Measurements from ENCODE around the gene INCA1. TPM values are rescaled to one million over a fixed set of nuclear protein-coding genes. Genes with fewer than 3 reads are reported as not detected.

The INCA1 gene
- total and polyA plus RNA-seq, 2 of the 13 experiments (the other 11 are each of a cell fraction or from before 2014, with no cell fraction given): 0.93 to 2.6 TPM

DNA sequence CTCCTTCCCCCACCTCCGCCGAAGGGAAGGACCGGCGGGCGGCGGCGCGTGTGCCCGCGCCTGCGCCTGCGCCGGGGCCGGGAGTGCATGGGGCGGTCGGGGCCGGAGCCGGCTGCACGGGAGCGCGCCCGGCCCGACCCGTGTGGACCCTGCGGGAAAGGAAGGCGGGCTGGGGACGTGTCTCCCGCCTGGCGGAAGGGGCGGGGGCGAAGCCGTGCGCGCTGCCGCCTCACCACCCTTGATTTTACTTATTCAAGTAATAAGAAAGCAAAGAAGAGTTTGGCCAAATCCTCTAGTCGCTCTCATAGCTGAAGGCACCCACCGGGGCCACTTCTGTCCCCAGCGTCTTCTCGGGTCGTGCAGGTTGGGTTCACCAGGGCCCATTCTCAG, 48.4 kb downstream of the INCA1 start (continued):
- TF ChIP-seq, protein P1, sequence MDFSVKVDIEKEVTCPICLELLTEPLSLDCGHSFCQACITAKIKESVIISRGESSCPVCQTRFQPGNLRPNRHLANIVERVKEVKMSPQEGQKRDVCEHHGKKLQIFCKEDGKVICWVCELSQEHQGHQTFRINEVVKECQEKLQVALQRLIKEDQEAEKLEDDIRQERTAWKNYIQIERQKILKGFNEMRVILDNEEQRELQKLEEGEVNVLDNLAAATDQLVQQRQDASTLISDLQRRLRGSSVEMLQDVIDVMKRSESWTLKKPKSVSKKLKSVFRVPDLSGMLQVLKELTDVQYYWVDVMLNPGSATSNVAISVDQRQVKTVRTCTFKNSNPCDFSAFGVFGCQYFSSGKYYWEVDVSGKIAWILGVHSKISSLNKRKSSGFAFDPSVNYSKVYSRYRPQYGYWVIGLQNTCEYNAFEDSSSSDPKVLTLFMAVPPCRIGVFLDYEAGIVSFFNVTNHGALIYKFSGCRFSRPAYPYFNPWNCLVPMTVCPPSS (IDR thresholded peaks at IDR 0.05): no peak
- TF ChIP-seq ZBTB34 (CRISPR knock-in tag; IDR thresholded peaks at IDR 0.05) (no peak), ZNF607 (CRISPR knock-in tag; IDR thresholded peaks at IDR 0.05; ENCODE audit: borderline replicate concordance) (no peak), MAFG (CRISPR knock-in tag; IDR thresholded peaks at IDR 0.05) (no peak), HDAC6 (IDR thresholded peaks at IDR 0.05; ENCODE audit: low read depth, low read length) (no peak), SP140L (CRISPR knock-in tag; IDR thresholded peaks at IDR 0.05; ENCODE audit: borderline replicate concordance) (no peak), ZNF770 (CRISPR knock-in tag; IDR thresholded peaks at IDR 0.05) (no peak), THAP11 (CRISPR knock-in tag; IDR thresholded peaks at IDR 0.05) (no peak), YEATS4 (CRISPR knock-in tag; IDR thresholded peaks at IDR 0.05; ENCODE audit: borderline replicate concordance) (no peak), BRD4 (CRISPR knock-in tag; IDR thresholded peaks at IDR 0.05) (peak; percentile 20; the same call in 1 of the 2 replicates), ZNF230 (CRISPR knock-in tag; IDR thresholded peaks at IDR 0.05) (no peak), IRF1 (CRISPR knock-in tag; IDR thresholded peaks at IDR 0.05; ENCODE audit: low read depth) (no peak), SRSF9 (IDR thresholded peaks at IDR 0.05; ENCODE audit: borderline replicate concordance, insufficient read depth, low read depth, low read length, poor library complexity, severe bottlenecking) (no peak), STAG1 (CRISPR knock-in tag; IDR thresholded peaks at IDR 0.05) (no peak), ZNF33B (CRISPR knock-in tag; IDR thresholded peaks at IDR 0.05) (no peak), ZNF569 (CRISPR knock-in tag; IDR thresholded peaks at IDR 0.05; ENCODE audit: borderline replicate concordance) (no peak)
- TF ChIP-seq, protein P2, sequence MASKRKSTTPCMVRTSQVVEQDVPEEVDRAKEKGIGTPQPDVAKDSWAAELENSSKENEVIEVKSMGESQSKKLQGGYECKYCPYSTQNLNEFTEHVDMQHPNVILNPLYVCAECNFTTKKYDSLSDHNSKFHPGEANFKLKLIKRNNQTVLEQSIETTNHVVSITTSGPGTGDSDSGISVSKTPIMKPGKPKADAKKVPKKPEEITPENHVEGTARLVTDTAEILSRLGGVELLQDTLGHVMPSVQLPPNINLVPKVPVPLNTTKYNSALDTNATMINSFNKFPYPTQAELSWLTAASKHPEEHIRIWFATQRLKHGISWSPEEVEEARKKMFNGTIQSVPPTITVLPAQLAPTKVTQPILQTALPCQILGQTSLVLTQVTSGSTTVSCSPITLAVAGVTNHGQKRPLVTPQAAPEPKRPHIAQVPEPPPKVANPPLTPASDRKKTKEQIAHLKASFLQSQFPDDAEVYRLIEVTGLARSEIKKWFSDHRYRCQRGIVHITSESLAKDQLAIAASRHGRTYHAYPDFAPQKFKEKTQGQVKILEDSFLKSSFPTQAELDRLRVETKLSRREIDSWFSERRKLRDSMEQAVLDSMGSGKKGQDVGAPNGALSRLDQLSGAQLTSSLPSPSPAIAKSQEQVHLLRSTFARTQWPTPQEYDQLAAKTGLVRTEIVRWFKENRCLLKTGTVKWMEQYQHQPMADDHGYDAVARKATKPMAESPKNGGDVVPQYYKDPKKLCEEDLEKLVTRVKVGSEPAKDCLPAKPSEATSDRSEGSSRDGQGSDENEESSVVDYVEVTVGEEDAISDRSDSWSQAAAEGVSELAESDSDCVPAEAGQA (IDR thresholded peaks at IDR 0.05; ENCODE audit: low read depth): no peak
- TF ChIP-seq, protein P2 (CRISPR knock-in tag; IDR thresholded peaks at IDR 0.05; ENCODE audit: borderline replicate concordance): no peak
- TF ChIP-seq, protein P3, sequence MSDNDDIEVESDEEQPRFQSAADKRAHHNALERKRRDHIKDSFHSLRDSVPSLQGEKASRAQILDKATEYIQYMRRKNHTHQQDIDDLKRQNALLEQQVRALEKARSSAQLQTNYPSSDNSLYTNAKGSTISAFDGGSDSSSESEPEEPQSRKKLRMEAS (IDR thresholded peaks at IDR 0.05): peak; percentile 57; the same call in 1 of the 2 replicates

Measured in HepG2 (cell line).